NCI-H2171 (cell line): Measurements from ENCODE around the gene KAT8.
A peak's percentile ranks its signal among the peaks of the same experiment; 100 is the strongest.
"Not testable (repeated sequence)": the region's sequence is repeated elsewhere in the genome, so short reads cannot be mapped to it uniquely, and the experiment has no call there.

Experiments
- DNase-seq: peaks from one replicate; lab custom pipeline; 2025; lab: John Stamatoyannopoulos, UW

Gene KAT8

GRCh38 chr16:31083981-31084380, 33.5 kb upstream of the KAT8 start:
- DNase-seq = no peak

GRCh38 chr16:31084584-31085302, 32.7 kb upstream of the KAT8 start:
- no peak for DNase-seq

GRCh38 chr16:31085411-31085810, 32.1 kb upstream of the KAT8 start:
- DNase-seq = no peak

- DNase-seq = no peak
Measured at GRCh38 chr16:31085873-31086628, 31.4 kb upstream of the KAT8 start.

- no peak for DNase-seq
Measured at GRCh38 chr16:31086629-31086906, 30.9 kb upstream of the KAT8 start.

- DNase-seq = no peak
Measured at GRCh38 chr16:31087481-31087880, 30.0 kb upstream of the KAT8 start.

GRCh38 chr16:31087971-31088370, 29.5 kb upstream of the KAT8 start:
- no peak for DNase-seq

- DNase-seq = no peak
Measured at GRCh38 chr16:31088459-31089183, 28.8 kb upstream of the KAT8 start, which contains the start of gene PRSS53. PRSS53 (minus strand) TSS chr16:31088943; CDS start chr16:31088809, 134 bp downstream.

- DNase-seq = no peak
Measured at GRCh38 chr16:31089199-31089598, 28.3 kb upstream of the KAT8 start.

- DNase-seq = no peak
Measured at GRCh38 chr16:31090540-31090939, 26.9 kb upstream of the KAT8 start.

GRCh38 chr16:31092330-31092729, 25.1 kb upstream of the KAT8 start:
- no peak for DNase-seq

- DNase-seq = no peak
Measured at GRCh38 chr16:31093132-31093703, 24.2 kb upstream of the KAT8 start.

- DNase-seq = no peak
Measured at GRCh38 chr16:31094088-31094423, 23.4 kb upstream of the KAT8 start.

GRCh38 chr16:31094424-31095120, 22.9 kb upstream of the KAT8 start, which contains the start of gene VKORC1:
VKORC1 (minus strand) TSS chr16:31094797; CDS start chr16:31094729, 68 bp downstream.
- DNase-seq = peak; percentile 94

- DNase-seq = no peak
Measured at GRCh38 chr16:31099860-31100638, 17.4 kb upstream of the KAT8 start.

- not testable (repeated sequence) for DNase-seq
Measured at GRCh38 chr16:31100876-31101641, 16.4 kb upstream of the KAT8 start.

- DNase-seq = peak; percentile 18
Measured at GRCh38 chr16:31105677-31106213, 11.7 kb upstream of the KAT8 start.

- DNase-seq = no peak
Measured at GRCh38 chr16:31106509-31107464, 10.7 kb upstream of the KAT8 start.

- no peak for DNase-seq
Measured at GRCh38 chr16:31107465-31107867, 10.0 kb upstream of the KAT8 start.
